ENCODE results near the gene POP7. TPM values are rescaled to one million over a fixed set of nuclear protein-coding genes. Genes with fewer than 3 reads are reported as not detected.

The POP7 gene
- total RNA-seq, 4 donors from 2014 or later, result 39.4 to 55.8 (median 47.6) TPM

GRCh38 chr7:100682228-100682741 lies 23.6 kb upstream of the POP7 start:
- no peak overlapping the region for H3K4me3 ChIP-seq
- H3K4me1 ChIP-seq, result peaks cover 29% of the 10 kb centered on the region
- DNase-seq (ENCODE audit: low spot score in 2 of 2), result no peak
- H3K36me3 ChIP-seq, result peaks cover 85% of the 10 kb centered on the region
- no peaks in the 10 kb centered on the region for H3K9me3 ChIP-seq
- WGBS, result 80% methylated on average over 16 of the region's 25 CpGs
- no peak for TF ChIP-seq POLR2A (IDR thresholded peaks at IDR 0.05)
- TF ChIP-seq POLR2AphosphoS5 (IDR thresholded peaks at IDR 0.05), result no peak
- TF ChIP-seq CTCF (IDR thresholded peaks at IDR 0.05), result no peak
- no peak for TF ChIP-seq EP300 (IDR thresholded peaks at IDR 0.05)
- no peaks in the 10 kb centered on the region for H3K27me3 ChIP-seq
- H3K27ac ChIP-seq, result no peak overlapping the region

- no peak for DNase-seq (ENCODE audit: low spot score in 2 of 2)
- H3K36me3 ChIP-seq, result peaks cover 85% of the 10 kb centered on the region
These were observed 22.8 kb upstream of the POP7 start for GRCh38 chr7:100682991-100683658.

GRCh38 chr7:100683659-100684533 lies 22.0 kb upstream of the POP7 start:
- no peak for DNase-seq (ENCODE audit: low spot score in 2 of 2)
- no peak for TF ChIP-seq CTCF (IDR thresholded peaks at IDR 0.05)
- TF ChIP-seq EP300 (IDR thresholded peaks at IDR 0.05), result no peak
- TF ChIP-seq POLR2A (IDR thresholded peaks at IDR 0.05), result no peak
- no peaks in the 10 kb centered on the region for H3K9me3 ChIP-seq
- WGBS, result 96% methylated on average over 28 of the region's 37 CpGs
- H3K4me3 ChIP-seq, result no peak overlapping the region
- H3K36me3 ChIP-seq, result peaks cover 85% of the 10 kb centered on the region
- peaks cover 24% of the 10 kb centered on the region for H3K4me1 ChIP-seq
- H3K27ac ChIP-seq, result no peak overlapping the region
- H3K27me3 ChIP-seq, result no peaks in the 10 kb centered on the region

More at GRCh38 chr7:100682991-100683658, 22.8 kb upstream of the POP7 start:
- H3K27me3 ChIP-seq, result no peaks in the 10 kb centered on the region
- TF ChIP-seq POLR2A (IDR thresholded peaks at IDR 0.05) (no peak), CTCF (IDR thresholded peaks at IDR 0.05) (no peak), EP300 (IDR thresholded peaks at IDR 0.05) (no peak), POLR2AphosphoS5 (IDR thresholded peaks at IDR 0.05) (no peak)
- H3K9me3 ChIP-seq, result no peaks in the 10 kb centered on the region
- WGBS, result 89% methylated on average over 16 of the region's 28 CpGs
- H3K4me1 ChIP-seq, result peaks cover 26% of the 10 kb centered on the region
- H3K27ac ChIP-seq, result no peak overlapping the region
- H3K4me3 ChIP-seq, result no peak overlapping the region

- no peaks in the 10 kb centered on the region for H3K9me3 ChIP-seq
- H3K27ac ChIP-seq, result no peak overlapping the region
- no peak for DNase-seq (ENCODE audit: low spot score in 2 of 2)
- TF ChIP-seq CTCF (IDR thresholded peaks at IDR 0.05) (no peak), EP300 (IDR thresholded peaks at IDR 0.05) (no peak), POLR2AphosphoS5 (IDR thresholded peaks at IDR 0.05) (no peak), POLR2A (IDR thresholded peaks at IDR 0.05) (no peak)
- WGBS, result 88% methylated on average over 13 of the region's 16 CpGs
- H3K36me3 ChIP-seq, result peaks cover 82% of the 10 kb centered on the region
- no peaks in the 10 kb centered on the region for H3K27me3 ChIP-seq
- peaks cover 24% of the 10 kb centered on the region for H3K4me1 ChIP-seq
- no peak overlapping the region for H3K4me3 ChIP-seq
These were observed 21.3 kb upstream of the POP7 start for GRCh38 chr7:100684534-100685042.
